Panc1 (cell line): Measurements from ENCODE around the gene HSPA13. TPM values are rescaled to one million over a fixed set of nuclear protein-coding genes. Genes with fewer than 3 reads are reported as not detected.

ENCODE experiments used
- ATAC-seq: fragments of 200-7000 bp; cut with Tn5 transposase; 2 replicates; pipeline ENCODE4 v1.9.1; 2020; ENCODE audit warnings: mild to moderate bottlenecking, moderate library complexity
- BruUV-seq: library from RNA; stranded (reverse); fragments of 400-500 nt; replicated peaks from 2 replicates; lab custom pipeline; 2021; lab: Mats Ljungman, UMichigan
- CTCF ChIA-PET: fragments of 300-600 bp; sonication (Branson Sonifier 250); formaldehyde crosslinking; loops from one replicate; lab custom pipeline; 2022; ENCODE audit warnings: antibody characterized with exemption; lab: Charles Lee
- POLR2A ChIA-PET: fragments of 300-600 bp; sonication (Branson Sonifier 250); formaldehyde crosslinking; loops from one replicate; lab custom pipeline; 2022; ENCODE audit warnings: antibody characterized with exemption; lab: Charles Lee
- DNase-seq: peaks from one replicate; pipeline ENCODE4 v3.0.0-alpha.2; 2010; ENCODE audit warnings: low read depth, low spot score
- H3K27ac ChIP-seq: 2 replicates; pipeline ENCODE4 v1.5.1; 2011; ENCODE audit warnings: mild to moderate bottlenecking, low read length, inconsistent platforms
- H3K27me3 ChIP-seq: fragments of 200-500 bp; sonication (Bioruptor generic); 2 replicates; pipeline ENCODE4 v1.6.0; 2014; ENCODE audit warnings: low read length, inconsistent platforms; ENCODE audit not compliant: control insufficient read depth, insufficient read depth
- H3K36me3 ChIP-seq: fragments of 200-500 bp; sonication (Bioruptor generic); 2 replicates; pipeline ENCODE4 v1.5.1; 2014; ENCODE audit warnings: inconsistent platforms, mild to moderate bottlenecking, low read length, moderate library complexity; ENCODE audit not compliant: control insufficient read depth, insufficient read depth
- H3K4me1 ChIP-seq: 2 replicates; pipeline ENCODE4 v1.5.1; 2011; ENCODE audit warnings: inconsistent platforms, mild to moderate bottlenecking, low read length, moderate library complexity; ENCODE audit not compliant: control insufficient read depth, insufficient read depth
- H3K4me3 ChIP-seq, 2 experiments: 2 replicates each; pipeline ENCODE4 v1.5.1; 2011 to 2012; ENCODE audit warnings: low read depth in 2 of 2, low read length in 2 of 2, mild to moderate bottlenecking in 2 of 2, inconsistent platforms in 1 of 2, moderate library complexity in 1 of 2
- H3K9me3 ChIP-seq: fragments of 200-500 bp; sonication (Bioruptor generic); 2 replicates; pipeline ENCODE4 v1.5.1; 2014; ENCODE audit warnings: low read depth, mild to moderate bottlenecking, inconsistent platforms, low read length, moderate library complexity; ENCODE audit not compliant: control insufficient read depth, insufficient read depth
- POLR2AphosphoS5 ChIP-seq: IDR thresholded peaks from 2 replicates; pipeline ENCODE4 v1.6.1; 2012; ENCODE audit warnings: mild to moderate bottlenecking, low read depth, low read length, moderate library complexity
- SIN3A ChIP-seq: IDR thresholded peaks from 2 replicates; pipeline ENCODE4 v1.6.1; 2012; ENCODE audit warnings: low read depth, mild to moderate bottlenecking, low read length, moderate library complexity, borderline replicate concordance; ENCODE audit not compliant: insufficient read depth
- TCF7L2 ChIP-seq: IDR thresholded peaks from 2 replicates; pipeline ENCODE4 v1.6.1; 2011; ENCODE audit warnings: mild to moderate bottlenecking, low read depth, low read length, inconsistent platforms
- in situ Hi-C: cut with HindIII; loops from 2 replicates; pipeline ENCODE4 v1.10.0; 2016; ENCODE audit warnings: low sequenced_read_pairs, low pct_unique_long_range_greater_than_20kb
- intact Hi-C: fragments of 100-400 bp; cut with micrococcal nuclease; formaldehyde crosslinking; loops from one replicate; pipeline ENCODE4 v1.10.0; 2022; ENCODE audit not compliant: unreplicated experiment
- total RNA-seq: library from RNA; stranded (reverse); gene quantifications from one replicate; pipeline ENCODE4 v1.2.1, GENCODE V29; 2021; ENCODE audit not compliant: unreplicated experiment
- TF ChIP-seq, protein P1 (sequence below): fragments of 450-650 bp; IDR thresholded peaks from 2 replicates; pipeline ENCODE4 v1.5.1; 2017; ENCODE audit warnings: mild to moderate bottlenecking
- TF ChIP-seq, protein P2 (sequence below), 2 experiments: IDR thresholded peaks; 2 replicates each; pipeline ENCODE4 v1.6.1; 2011 to 2012; ENCODE audit warnings: low read depth in 2 of 2, control low read depth in 1 of 2, low read length in 1 of 2, mild to moderate bottlenecking in 1 of 2, moderate library complexity in 1 of 2; ENCODE audit not compliant: insufficient read depth in 1 of 2

The HSPA13 gene
- total RNA-seq, 1 experiment from 2014 or later = 30.1 TPM

DNA sequence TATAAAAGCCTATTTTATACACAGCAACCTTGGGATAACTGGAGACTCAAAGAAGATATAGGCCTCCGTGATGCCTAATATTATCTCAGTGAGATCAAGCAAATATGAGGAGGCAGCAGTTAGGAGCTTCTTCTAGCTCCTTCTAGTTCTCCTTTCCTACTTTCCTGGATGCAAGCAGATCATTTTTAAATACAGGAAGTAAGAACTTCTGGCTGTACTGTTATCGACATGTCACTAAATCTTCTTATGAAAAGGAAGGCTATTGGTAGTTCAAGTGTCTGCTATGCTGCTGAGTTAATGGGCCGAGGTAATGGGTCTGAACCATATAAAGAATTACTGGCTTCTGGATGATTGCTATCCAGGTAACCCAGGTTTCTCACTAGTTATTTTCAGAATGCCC lies 15.9 kb downstream of the HSPA13 start:
- POLR2A ChIA-PET = no interaction called here
- Histone ChIP-seq H3K4me1 (no peaks in the 10 kb centered on the region), H3K9me3 (no peaks in the 10 kb centered on the region), H3K27me3 (no peaks in the 10 kb centered on the region), H3K4me3 (no peak overlapping the region), H3K27ac (no peak overlapping the region), H3K36me3 (no peaks in the 10 kb centered on the region)
- intact Hi-C loops (no loop called here), in situ Hi-C loops (no loop called here)
- DNase-seq (no peak), ATAC-seq (no peak)
- BruUV-seq = no TSS peak
- CTCF ChIA-PET = no interaction called here
- TF ChIP-seq, protein P1, sequence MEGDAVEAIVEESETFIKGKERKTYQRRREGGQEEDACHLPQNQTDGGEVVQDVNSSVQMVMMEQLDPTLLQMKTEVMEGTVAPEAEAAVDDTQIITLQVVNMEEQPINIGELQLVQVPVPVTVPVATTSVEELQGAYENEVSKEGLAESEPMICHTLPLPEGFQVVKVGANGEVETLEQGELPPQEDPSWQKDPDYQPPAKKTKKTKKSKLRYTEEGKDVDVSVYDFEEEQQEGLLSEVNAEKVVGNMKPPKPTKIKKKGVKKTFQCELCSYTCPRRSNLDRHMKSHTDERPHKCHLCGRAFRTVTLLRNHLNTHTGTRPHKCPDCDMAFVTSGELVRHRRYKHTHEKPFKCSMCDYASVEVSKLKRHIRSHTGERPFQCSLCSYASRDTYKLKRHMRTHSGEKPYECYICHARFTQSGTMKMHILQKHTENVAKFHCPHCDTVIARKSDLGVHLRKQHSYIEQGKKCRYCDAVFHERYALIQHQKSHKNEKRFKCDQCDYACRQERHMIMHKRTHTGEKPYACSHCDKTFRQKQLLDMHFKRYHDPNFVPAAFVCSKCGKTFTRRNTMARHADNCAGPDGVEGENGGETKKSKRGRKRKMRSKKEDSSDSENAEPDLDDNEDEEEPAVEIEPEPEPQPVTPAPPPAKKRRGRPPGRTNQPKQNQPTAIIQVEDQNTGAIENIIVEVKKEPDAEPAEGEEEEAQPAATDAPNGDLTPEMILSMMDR = no peak
- TF ChIP-seq, protein P2, sequence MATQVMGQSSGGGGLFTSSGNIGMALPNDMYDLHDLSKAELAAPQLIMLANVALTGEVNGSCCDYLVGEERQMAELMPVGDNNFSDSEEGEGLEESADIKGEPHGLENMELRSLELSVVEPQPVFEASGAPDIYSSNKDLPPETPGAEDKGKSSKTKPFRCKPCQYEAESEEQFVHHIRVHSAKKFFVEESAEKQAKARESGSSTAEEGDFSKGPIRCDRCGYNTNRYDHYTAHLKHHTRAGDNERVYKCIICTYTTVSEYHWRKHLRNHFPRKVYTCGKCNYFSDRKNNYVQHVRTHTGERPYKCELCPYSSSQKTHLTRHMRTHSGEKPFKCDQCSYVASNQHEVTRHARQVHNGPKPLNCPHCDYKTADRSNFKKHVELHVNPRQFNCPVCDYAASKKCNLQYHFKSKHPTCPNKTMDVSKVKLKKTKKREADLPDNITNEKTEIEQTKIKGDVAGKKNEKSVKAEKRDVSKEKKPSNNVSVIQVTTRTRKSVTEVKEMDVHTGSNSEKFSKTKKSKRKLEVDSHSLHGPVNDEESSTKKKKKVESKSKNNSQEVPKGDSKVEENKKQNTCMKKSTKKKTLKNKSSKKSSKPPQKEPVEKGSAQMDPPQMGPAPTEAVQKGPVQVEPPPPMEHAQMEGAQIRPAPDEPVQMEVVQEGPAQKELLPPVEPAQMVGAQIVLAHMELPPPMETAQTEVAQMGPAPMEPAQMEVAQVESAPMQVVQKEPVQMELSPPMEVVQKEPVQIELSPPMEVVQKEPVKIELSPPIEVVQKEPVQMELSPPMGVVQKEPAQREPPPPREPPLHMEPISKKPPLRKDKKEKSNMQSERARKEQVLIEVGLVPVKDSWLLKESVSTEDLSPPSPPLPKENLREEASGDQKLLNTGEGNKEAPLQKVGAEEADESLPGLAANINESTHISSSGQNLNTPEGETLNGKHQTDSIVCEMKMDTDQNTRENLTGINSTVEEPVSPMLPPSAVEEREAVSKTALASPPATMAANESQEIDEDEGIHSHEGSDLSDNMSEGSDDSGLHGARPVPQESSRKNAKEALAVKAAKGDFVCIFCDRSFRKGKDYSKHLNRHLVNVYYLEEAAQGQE (IDR thresholded peaks at IDR 0.05; ENCODE audit: insufficient read depth in 1 of 2, low read depth in 2 of 2, low read length in 1 of 2) = no peak
- no peak for TF ChIP-seq POLR2AphosphoS5

DNA sequence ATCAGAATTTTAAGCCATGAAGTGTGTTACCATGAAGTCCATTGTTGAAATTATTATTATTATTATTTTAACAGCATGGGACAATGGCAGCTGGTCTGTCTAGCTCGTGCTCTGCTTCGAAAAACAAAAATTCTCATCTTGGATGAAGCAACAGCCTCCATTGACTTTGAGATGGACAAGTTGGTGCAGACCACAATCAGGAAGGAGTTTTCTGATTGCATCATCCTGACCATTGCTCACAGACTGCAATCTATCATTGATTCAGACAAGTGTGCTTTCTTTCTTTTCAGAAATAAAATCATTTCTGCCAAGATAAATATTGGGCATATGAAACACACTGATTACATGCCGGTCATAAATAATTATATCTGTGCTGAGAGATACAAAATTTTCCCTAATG lies 21.0 kb downstream of the HSPA13 start:
- H3K27me3 ChIP-seq = no peaks in the 10 kb centered on the region
- H3K9me3 ChIP-seq = no peaks in the 10 kb centered on the region
- H3K4me1 ChIP-seq = no peaks in the 10 kb centered on the region
- no peaks in the 10 kb centered on the region for H3K36me3 ChIP-seq
- no peak overlapping the region for H3K27ac ChIP-seq
- CTCF ChIA-PET = no interaction called here
- intact Hi-C loops (no loop called here), in situ Hi-C loops (no loop called here)
- ATAC-seq (no peak), DNase-seq (no peak)
- H3K4me3 ChIP-seq = no peak overlapping the region
- TF ChIP-seq POLR2AphosphoS5 (no peak), SIN3A (no peak), TCF7L2 (no peak)
- TF ChIP-seq, protein P2 (IDR thresholded peaks at IDR 0.05; ENCODE audit: insufficient read depth in 1 of 2, low read depth in 2 of 2, low read length in 1 of 2) = no peak
- TF ChIP-seq, protein P1 = no peak
- POLR2A ChIA-PET = no interaction called here
- no TSS peak for BruUV-seq
